Mucosa of descending colon (tissue), 3 donors: ENCODE measurements around the gene NPIPA1. TPM values are rescaled to one million over a fixed set of nuclear protein-coding genes. Genes with fewer than 3 reads are reported as not detected.

Source experiments
- ATAC-seq: fragments of 200-7000 bp; cut with Tn5 transposase; one replicate; pipeline ENCODE4 v1.9.1; 2020; ENCODE audit warnings: mild to moderate bottlenecking, moderate library complexity
- DNase-seq, 3 donors: peaks; one replicate each; pipeline ENCODE4 v3.0.0-alpha.2; 2020
- H3K36me3 ChIP-seq: fragments of 200-600 bp; one replicate; pipeline ENCODE4 v1.8.0; 2021; ENCODE audit warnings: low read depth, mild to moderate bottlenecking
- H3K4me1 ChIP-seq: fragments of 200-600 bp; one replicate; pipeline ENCODE4 v1.8.0; 2021; ENCODE audit warnings: low read depth, mild to moderate bottlenecking
- H3K4me3 ChIP-seq: fragments of 200-600 bp; one replicate; pipeline ENCODE4 v1.8.0; 2021; ENCODE audit warnings: mild to moderate bottlenecking
- H3K9me3 ChIP-seq: fragments of 200-600 bp; one replicate; pipeline ENCODE4 v1.8.0; 2021; ENCODE audit warnings: mild to moderate bottlenecking
- CTCF ChIP-seq: fragments of 200-600 bp; IDR thresholded peaks from one replicate; pipeline ENCODE4 v1.8.0; 2022; ENCODE audit warnings: antibody characterized with exemption, mild to moderate bottlenecking
- intact Hi-C, 2 donors: fragments of 100-400 bp; cut with DNase I in 1 of 2; cut with micrococcal nuclease in 1 of 2; formaldehyde crosslinking; loops; one replicate each; pipeline versions ENCODE4 v1.11.0 to v1.11.1; 2022; cut with DNase I, micrococcal nuclease
- total RNA-seq, 3 donors: library from RNA; stranded (reverse); fragmentation: NEBNext Ultra II Directional in 2 of 3; extraction: Animal tissue kit (Norgen Biotek cat#: 25700) in 2 of 3; gene quantifications; one replicate each; pipeline versions ENCODE4 v1.2.1 to v1.2.4, GENCODE V29; 2021 to 2023
- donor health status: DM: no; HTN: no; CAD: no; lungs with moderate emphysema.
- donor health status: DM: no; HTN: no; CAD: no.
- donor health status: DM: no; HTN: yes; CAD: no.

Gene NPIPA1
- total RNA-seq, 3 donors from 2014 or later, result 61.6 to 149 (median 96.3) TPM

- Histone ChIP-seq H3K4me3 (no peak overlapping the region), H3K4me1 (peaks cover 10% of the 10 kb centered on the region), H3K9me3 (no peaks in the 10 kb centered on the region), H3K36me3 (no peaks in the 10 kb centered on the region)
- ATAC-seq (no peak), DNase-seq (peak in 1 of 3 donors; percentile 43)
- TF ChIP-seq CTCF, result no peak
- intact Hi-C loops, result no loop called here
Measured at GRCh38 chr16:14955546-14956231, 18.4 kb downstream of the NPIPA1 start.

- ATAC-seq (no peak), DNase-seq (peak in 2 of 3 donors; percentile 36 to 55)
- intact Hi-C loops, result no loop called here
- Histone ChIP-seq H3K4me3 (no peak overlapping the region), H3K9me3 (no peaks in the 10 kb centered on the region), H3K4me1 (peaks cover 10% of the 10 kb centered on the region), H3K36me3 (no peaks in the 10 kb centered on the region)
- no peak for TF ChIP-seq CTCF
Measured at GRCh38 chr16:14957576-14958322, 20.5 kb downstream of the NPIPA1 start.

GRCh38 chr16:14958323-14958600 lies 21.0 kb downstream of the NPIPA1 start:
- ATAC-seq (no peak), DNase-seq (no peak)
- Histone ChIP-seq H3K4me1 (peaks cover 10% of the 10 kb centered on the region), H3K9me3 (no peaks in the 10 kb centered on the region), H3K36me3 (no peaks in the 10 kb centered on the region), H3K4me3 (no peak overlapping the region)
- intact Hi-C loops, result no loop called here
- TF ChIP-seq CTCF, result no peak

GRCh38 chr16:14958970-14959369 lies 21.7 kb downstream of the NPIPA1 start:
- Histone ChIP-seq H3K9me3 (no peaks in the 10 kb centered on the region), H3K4me1 (peaks cover 10% of the 10 kb centered on the region), H3K4me3 (no peak overlapping the region), H3K36me3 (no peaks in the 10 kb centered on the region)
- ATAC-seq (no peak), DNase-seq (no peak)
- no peak for TF ChIP-seq CTCF
- intact Hi-C loops, result no loop called here

GRCh38 chr16:14961405-14962186 lies 24.4 kb downstream of the NPIPA1 start:
- Histone ChIP-seq H3K36me3 (no peaks in the 10 kb centered on the region), H3K4me1 (peaks cover 8% of the 10 kb centered on the region), H3K9me3 (no peaks in the 10 kb centered on the region), H3K4me3 (no peak overlapping the region)
- TF ChIP-seq CTCF, result no peak
- DNase-seq, result no peak
- ATAC-seq, result no peak
- intact Hi-C loops, result no loop called here
